SK-N-MC (cell line): ENCODE measurements around the gene TTC39A.

Experiments
- EZH2 ChIP-seq: fragments of 200-600 bp; sonication (generic); IDR thresholded peaks from one replicate; pipeline ENCODE4 v1.6.1; 2017; ENCODE audit warnings: antibody characterized with exemption
- FOXP2 ChIP-seq: optimal IDR thresholded peaks from 2 replicates; pipeline ENCODE3; 2011; ENCODE audit warnings: mild to moderate bottlenecking, moderate library complexity; ENCODE audit not compliant: insufficient read depth; ENCODE audit errors: extremely low read length, control extremely low read depth
- POLR2AphosphoS5 ChIP-seq: IDR thresholded peaks from 2 replicates; pipeline ENCODE4 v1.6.1; 2012; ENCODE audit warnings: mild to moderate bottlenecking, low read depth, low read length, borderline replicate concordance

DNA sequence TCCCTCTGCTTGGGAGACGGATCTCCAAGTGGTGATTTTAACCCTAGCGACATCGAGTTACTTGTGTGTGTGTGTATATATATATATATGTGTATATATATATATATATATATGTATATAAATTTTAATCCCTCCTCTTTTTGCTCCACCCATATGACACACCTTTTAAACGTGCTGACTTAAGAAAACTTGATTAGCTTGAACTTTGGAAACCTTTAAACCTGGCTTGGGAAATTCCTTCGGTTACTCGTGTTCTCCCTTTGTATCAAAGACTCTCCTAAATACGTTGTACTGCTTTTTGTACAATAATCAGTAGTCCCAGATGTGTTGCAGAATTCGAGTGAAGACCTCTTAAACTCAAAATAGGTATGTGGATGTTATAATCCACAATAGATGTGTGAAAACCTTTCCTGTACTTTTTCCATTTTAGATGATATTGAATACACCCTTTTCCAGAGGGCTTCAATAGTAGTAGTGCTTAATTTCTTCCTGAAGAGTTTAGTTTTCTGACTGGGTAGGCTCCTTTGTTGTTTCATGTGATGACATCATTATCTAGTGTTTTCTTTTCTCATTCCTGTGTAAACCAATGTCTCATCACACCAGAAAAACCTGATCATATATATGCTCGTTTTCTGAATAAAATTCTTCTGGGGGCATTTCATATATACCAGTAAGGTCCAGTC is 92.9 kb downstream of the TTC39A start:
- TF ChIP-seq POLR2AphosphoS5 (no peak), EZH2 (no peak), FOXP2 (no peak)
